H1 (cell line): ENCODE measurements around the gene ZNF155. TPM values are rescaled to one million over a fixed set of nuclear protein-coding genes. Genes with fewer than 3 reads are reported as not detected.

Experiments
- polyA plus RNA-seq, 7 experiments: library from polyadenylated mRNA; depleted of rRNA in 3 of 7; stranded (reverse) in 5 of 7; unstranded in 2 of 7; fragments of >200 nt in 5 of 7; fragments of 200-250 nt in 2 of 7; gene quantifications; 1 replicate in 5 of 7; 2 replicates in 1 of 7; 4 replicates in 1 of 7; pipeline versions ENCODE4 v1.2.1 to v1.2.3, GENCODE V29; 2011 to 2013; ENCODE audit warnings: missing spikeins in 2 of 7, mixed read lengths in 2 of 7
- small RNA-seq: library from polyadenylated mRNA; stranded (forward); fragments of <200 nt; extraction: miRNeasy Mini kit (QIAGEN cat#:217004); gene quantifications from one replicate; pipeline ENCODE3, GENCODE V24; 2013; ENCODE audit not compliant: insufficient read depth
- total RNA-seq: library from RNA; stranded (reverse); fragmentation: NEBNext Ultra II Directional; extraction: Animal tissue kit (Norgen Biotek cat#: 25700); gene quantifications from 2 replicates; pipeline ENCODE4 v1.2.1, GENCODE V29; 2021

ZNF155 gene
- total and polyA plus RNA-seq, 2 of the 8 experiments (the other 6 are each of a cell fraction or from before 2014, with no cell fraction given) = 3.1 to 9.0 TPM

Small RNA genes lying within 50 kb of the gene (small RNA-seq; reads per million reads assigned to genes)
- not detected for gene AC006213.5

Other genes starting within 250 kb of the ZNF155 start
- gene SMG9, start 229.2 kb upstream of the ZNF155 start, total RNA-seq = 28.7 and 34.0 TPM in 2 replicates
- gene SMG9, start 229.2 kb upstream of the ZNF155 start, polyA plus RNA-seq (2011; rRNA removed) = 20.4 and 25.6 TPM in 2 replicates
- 0.78 and 1.0 TPM in 2 replicates for gene KCNN4, start 203.2 kb upstream of the ZNF155 start, total RNA-seq
- 1.5 and 2.0 TPM in 2 replicates for gene KCNN4, start 203.2 kb upstream of the ZNF155 start, polyA plus RNA-seq (2011; rRNA removed)
- gene LYPD5, start 181.7 kb upstream of the ZNF155 start, total RNA-seq = 0.59 and 0.74 TPM in 2 replicates
- gene LYPD5, start 181.7 kb upstream of the ZNF155 start, polyA plus RNA-seq (2011; rRNA removed) = 4.3 TPM in 2 replicates
- 3.6 and 4.3 TPM in 2 replicates for gene ZNF283, start 156.9 kb upstream of the ZNF155 start, total RNA-seq
- 1.1 and 1.6 TPM in 2 replicates for gene ZNF283, start 156.9 kb upstream of the ZNF155 start, polyA plus RNA-seq (2011; rRNA removed)
- 3.0 and 4.0 TPM in 2 replicates for gene ZNF404, start 100.2 kb upstream of the ZNF155 start, total RNA-seq
- 0.41 and 0.60 TPM in 2 replicates for gene ZNF404, start 100.2 kb upstream of the ZNF155 start, polyA plus RNA-seq (2011; rRNA removed)
- gene ZNF45, start 48.9 kb upstream of the ZNF155 start, total RNA-seq = 13.1 and 16.2 TPM in 2 replicates
- 4.6 and 4.8 TPM in 2 replicates for gene ZNF45, start 48.9 kb upstream of the ZNF155 start, polyA plus RNA-seq (2011; rRNA removed)
- gene ZNF221, start 33.0 kb upstream of the ZNF155 start, total RNA-seq = 8.4 and 8.9 TPM in 2 replicates
- gene ZNF221, start 33.0 kb upstream of the ZNF155 start, polyA plus RNA-seq (2011; rRNA removed) = 0.50 and 0.60 TPM in 2 replicates
- 2.5 and 3.6 TPM in 2 replicates for gene ZNF230, start 18.8 kb downstream of the ZNF155 start, total RNA-seq
- gene ZNF230, start 18.8 kb downstream of the ZNF155 start, polyA plus RNA-seq (2011; rRNA removed) = 1.1 and 1.5 TPM in 2 replicates
- 3.4 and 3.8 TPM in 2 replicates for gene ZNF222, start 41.2 kb downstream of the ZNF155 start, total RNA-seq
- 0.75 and 1.7 TPM in 2 replicates for gene ZNF222, start 41.2 kb downstream of the ZNF155 start, polyA plus RNA-seq (2011; rRNA removed)
- gene ZNF223, start 67.8 kb downstream of the ZNF155 start, total RNA-seq = 3.9 and 4.3 TPM in 2 replicates
- 1.0 and 1.7 TPM in 2 replicates for gene ZNF223, start 67.8 kb downstream of the ZNF155 start, polyA plus RNA-seq (2011; rRNA removed)
- gene ZNF284, start 88.0 kb downstream of the ZNF155 start, total RNA-seq = 3.4 and 3.5 TPM in 2 replicates
- 0.77 and 1.1 TPM in 2 replicates for gene ZNF284, start 88.0 kb downstream of the ZNF155 start, polyA plus RNA-seq (2011; rRNA removed)
- gene ZNF224, start 110.2 kb downstream of the ZNF155 start, total RNA-seq = 12.7 and 17.2 TPM in 2 replicates
- gene ZNF224, start 110.2 kb downstream of the ZNF155 start, polyA plus RNA-seq (2011; rRNA removed) = 3.7 and 4.3 TPM in 2 replicates
- gene ZNF225, start 129.2 kb downstream of the ZNF155 start, total RNA-seq = 4.3 and 5.0 TPM in 2 replicates
- gene ZNF225, start 129.2 kb downstream of the ZNF155 start, polyA plus RNA-seq (2011; rRNA removed) = 0.60 and 0.98 TPM in 2 replicates
- 8.7 and 12.3 TPM in 2 replicates for gene ZNF234, start 157.4 kb downstream of the ZNF155 start, total RNA-seq
- gene ZNF234, start 157.4 kb downstream of the ZNF155 start, polyA plus RNA-seq (2011; rRNA removed) = 1.3 and 1.9 TPM in 2 replicates
- gene ZNF226, start 180.9 kb downstream of the ZNF155 start, total RNA-seq = 12.6 and 18.3 TPM in 2 replicates
- 3.2 and 4.1 TPM in 2 replicates for gene ZNF226, start 180.9 kb downstream of the ZNF155 start, polyA plus RNA-seq (2011; rRNA removed)
- gene ZNF227, start 228.3 kb downstream of the ZNF155 start, total RNA-seq = 23.9 and 25.8 TPM in 2 replicates
- 3.2 and 4.9 TPM in 2 replicates for gene ZNF227, start 228.3 kb downstream of the ZNF155 start, polyA plus RNA-seq (2011; rRNA removed)